KMS-11 (cell line): ENCODE data around the gene RIBC2.
A peak's percentile ranks its signal among the peaks of the same experiment; 100 is the strongest.

Experiments
- H2AFZ ChIP-seq: fragments of 200-600 bp; sonication (generic); 2 replicates; pipeline ENCODE4 v1.6.1; 2016; ENCODE audit warnings: antibody characterized with exemption, mixed run types, low read depth
- H3K27ac ChIP-seq: fragments of 200-600 bp; sonication (generic); 2 replicates; pipeline ENCODE4 v1.6.1; 2016; ENCODE audit warnings: mild to moderate bottlenecking, mixed run types
- H3K27me3 ChIP-seq: fragments of 200-600 bp; sonication (generic); 2 replicates; pipeline ENCODE4 v1.6.1; 2017; ENCODE audit warnings: mild to moderate bottlenecking, low read depth, mixed run types, moderate library complexity; ENCODE audit not compliant: insufficient read depth
- H3K36me3 ChIP-seq: fragments of 200-600 bp; sonication (generic); 2 replicates; pipeline ENCODE4 v1.6.1; 2017; ENCODE audit warnings: mild to moderate bottlenecking, mixed run types; ENCODE audit not compliant: insufficient read depth
- H3K4me1 ChIP-seq: fragments of 200-600 bp; sonication (generic); 2 replicates; pipeline ENCODE4 v1.6.1; 2016; ENCODE audit warnings: mild to moderate bottlenecking, low read depth, mixed run types; ENCODE audit not compliant: poor library complexity, severe bottlenecking
- H3K4me2 ChIP-seq: fragments of 200-600 bp; sonication (generic); 2 replicates; pipeline ENCODE4 v1.7.0; 2016; ENCODE audit warnings: mild to moderate bottlenecking, mixed run types
- H3K4me3 ChIP-seq: fragments of 200-600 bp; sonication (generic); IDR thresholded peaks from 2 replicates; pipeline ENCODE4 v1.6.1; 2017; ENCODE audit warnings: low read depth, low read length, mixed read lengths; ENCODE audit not compliant: insufficient read depth
- H3K79me2 ChIP-seq: fragments of 200-600 bp; sonication (generic); 2 replicates; pipeline ENCODE4 v1.6.1; 2016; ENCODE audit warnings: low read depth, mixed run types; ENCODE audit not compliant: insufficient read depth
- H3K9ac ChIP-seq: fragments of 200-600 bp; sonication (generic); 2 replicates; pipeline ENCODE4 v1.6.1; 2016; ENCODE audit warnings: mild to moderate bottlenecking, mixed run types
- H4K20me1 ChIP-seq: fragments of 200-600 bp; sonication (generic); 2 replicates; pipeline ENCODE4 v1.6.1; 2016; ENCODE audit warnings: mild to moderate bottlenecking, mixed run types; ENCODE audit not compliant: insufficient read depth
- CTCF ChIP-seq: fragments of 200-600 bp; sonication (generic); conservative IDR thresholded peaks from 2 replicates; pipeline ENCODE4 v1.6.1; 2017; ENCODE audit warnings: low read depth, mild to moderate bottlenecking, antibody characterized with exemption, low read length, moderate library complexity, mixed read lengths

RIBC2 gene

GRCh38 chr22:45441138-45441537, 27.6 kb downstream of the RIBC2 start:
- Histone ChIP-seq H3K36me3 (no peaks in the 10 kb centered on the region), H4K20me1 (no peaks in the 10 kb centered on the region), H3K27me3 (peaks cover 38% of the 10 kb centered on the region; the same call in 1 of the 2 replicates), H3K4me3 (no peak overlapping the region), H3K79me2 (no peaks in the 10 kb centered on the region), H3K27ac (no peak overlapping the region), H3K4me1 (no peaks in the 10 kb centered on the region), H3K4me2 (no peak overlapping the region), H3K9ac (no peak overlapping the region), H2AFZ (no peak overlapping the region)
- TF ChIP-seq CTCF = peak; percentile 32; the same call in 1 of the 2 replicates

- Histone ChIP-seq H3K4me2 (no peak overlapping the region), H2AFZ (no peak overlapping the region), H3K4me1 (no peaks in the 10 kb centered on the region), H3K27me3 (peaks cover 48% of the 10 kb centered on the region; the same call in 1 of the 2 replicates), H3K4me3 (no peak overlapping the region), H3K9ac (no peak overlapping the region), H3K27ac (no peak overlapping the region), H4K20me1 (no peaks in the 10 kb centered on the region), H3K79me2 (no peaks in the 10 kb centered on the region), H3K36me3 (no peaks in the 10 kb centered on the region)
- no peak for TF ChIP-seq CTCF
Measured at GRCh38 chr22:45442116-45442515, 28.6 kb downstream of the RIBC2 start.

GRCh38 chr22:45444168-45444567, 30.7 kb downstream of the RIBC2 start:
- no peak overlapping the region for H3K27ac ChIP-seq
- H4K20me1 ChIP-seq = no peaks in the 10 kb centered on the region
- no peaks in the 10 kb centered on the region for H3K79me2 ChIP-seq
- no peak overlapping the region for H3K4me2 ChIP-seq
- no peak overlapping the region for H2AFZ ChIP-seq
- peaks cover 61% of the 10 kb centered on the region for H3K27me3 ChIP-seq
- no peak overlapping the region for H3K9ac ChIP-seq
- no peak for TF ChIP-seq CTCF
- no peak overlapping the region for H3K4me3 ChIP-seq
- no peaks in the 10 kb centered on the region for H3K4me1 ChIP-seq
- no peaks in the 10 kb centered on the region for H3K36me3 ChIP-seq

- TF ChIP-seq CTCF = no peak
- H2AFZ ChIP-seq = no peak overlapping the region
- peaks cover 68% of the 10 kb centered on the region for H3K27me3 ChIP-seq
- H3K4me1 ChIP-seq = no peaks in the 10 kb centered on the region
- H3K36me3 ChIP-seq = no peaks in the 10 kb centered on the region
- H3K4me2 ChIP-seq = no peak overlapping the region
- H3K4me3 ChIP-seq = no peak overlapping the region
- H3K9ac ChIP-seq = no peak overlapping the region
- no peaks in the 10 kb centered on the region for H4K20me1 ChIP-seq
- no peak overlapping the region for H3K27ac ChIP-seq
- H3K79me2 ChIP-seq = no peaks in the 10 kb centered on the region
Measured at GRCh38 chr22:45445031-45445710, 31.7 kb downstream of the RIBC2 start.
